DMS79 (cell line): ENCODE results near the gene CCDC88A.
"Not testable (repeated sequence)": the region's sequence is repeated elsewhere in the genome, so short reads cannot be mapped to it uniquely, and the experiment has no call there.

Experiments used
- DNase-seq: peaks from one replicate; lab custom pipeline; 2025; lab: John Stamatoyannopoulos, UW

Gene CCDC88A, protein sequence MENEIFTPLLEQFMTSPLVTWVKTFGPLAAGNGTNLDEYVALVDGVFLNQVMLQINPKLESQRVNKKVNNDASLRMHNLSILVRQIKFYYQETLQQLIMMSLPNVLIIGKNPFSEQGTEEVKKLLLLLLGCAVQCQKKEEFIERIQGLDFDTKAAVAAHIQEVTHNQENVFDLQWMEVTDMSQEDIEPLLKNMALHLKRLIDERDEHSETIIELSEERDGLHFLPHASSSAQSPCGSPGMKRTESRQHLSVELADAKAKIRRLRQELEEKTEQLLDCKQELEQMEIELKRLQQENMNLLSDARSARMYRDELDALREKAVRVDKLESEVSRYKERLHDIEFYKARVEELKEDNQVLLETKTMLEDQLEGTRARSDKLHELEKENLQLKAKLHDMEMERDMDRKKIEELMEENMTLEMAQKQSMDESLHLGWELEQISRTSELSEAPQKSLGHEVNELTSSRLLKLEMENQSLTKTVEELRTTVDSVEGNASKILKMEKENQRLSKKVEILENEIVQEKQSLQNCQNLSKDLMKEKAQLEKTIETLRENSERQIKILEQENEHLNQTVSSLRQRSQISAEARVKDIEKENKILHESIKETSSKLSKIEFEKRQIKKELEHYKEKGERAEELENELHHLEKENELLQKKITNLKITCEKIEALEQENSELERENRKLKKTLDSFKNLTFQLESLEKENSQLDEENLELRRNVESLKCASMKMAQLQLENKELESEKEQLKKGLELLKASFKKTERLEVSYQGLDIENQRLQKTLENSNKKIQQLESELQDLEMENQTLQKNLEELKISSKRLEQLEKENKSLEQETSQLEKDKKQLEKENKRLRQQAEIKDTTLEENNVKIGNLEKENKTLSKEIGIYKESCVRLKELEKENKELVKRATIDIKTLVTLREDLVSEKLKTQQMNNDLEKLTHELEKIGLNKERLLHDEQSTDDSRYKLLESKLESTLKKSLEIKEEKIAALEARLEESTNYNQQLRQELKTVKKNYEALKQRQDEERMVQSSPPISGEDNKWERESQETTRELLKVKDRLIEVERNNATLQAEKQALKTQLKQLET (N-terminal part only)

DNA sequence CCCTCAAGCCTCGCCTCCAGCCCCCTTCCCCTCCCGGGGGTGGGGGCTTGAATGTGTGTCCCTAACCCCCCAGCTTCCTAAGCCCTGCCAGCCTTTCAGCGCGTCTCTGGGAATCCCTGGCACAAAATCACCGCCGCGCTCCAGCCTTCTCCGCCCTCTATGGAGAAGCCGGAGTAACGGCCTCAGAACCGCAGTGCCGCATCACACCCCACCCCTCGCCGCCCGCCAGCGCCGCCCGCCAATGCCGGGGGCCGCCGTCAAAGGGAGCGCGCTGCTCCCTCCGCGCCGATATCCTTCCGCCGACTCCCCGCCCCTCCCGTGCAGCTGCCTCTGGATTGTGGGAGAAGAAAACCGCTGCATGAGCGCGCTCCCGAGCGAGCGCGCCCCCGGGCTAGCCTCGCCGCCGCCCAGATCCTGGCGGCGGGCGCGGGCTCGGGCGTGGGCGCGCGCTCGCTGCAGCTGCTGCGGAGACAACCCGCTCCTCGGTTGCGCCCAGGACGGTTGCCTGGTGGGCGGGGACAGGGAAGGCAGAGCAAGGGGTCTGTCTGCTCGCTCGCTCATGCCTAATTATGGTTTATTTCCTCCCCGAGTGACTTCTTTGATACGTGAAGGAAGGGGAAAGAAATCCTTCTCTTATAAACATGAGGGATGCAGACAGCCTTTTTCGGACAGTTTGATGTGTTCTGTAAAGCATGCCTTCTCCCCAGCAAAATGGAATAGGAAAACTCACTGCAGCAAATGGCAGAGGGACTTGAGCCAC is at the start of gene CCDC88A:
Gene CCDC88A, minus strand, starts transcription at position 178 of the 760 bp plus-strand sequence. CDS start 777 bp downstream, outside the sequence.
- DNase-seq, result peak; percentile 77

DNA sequence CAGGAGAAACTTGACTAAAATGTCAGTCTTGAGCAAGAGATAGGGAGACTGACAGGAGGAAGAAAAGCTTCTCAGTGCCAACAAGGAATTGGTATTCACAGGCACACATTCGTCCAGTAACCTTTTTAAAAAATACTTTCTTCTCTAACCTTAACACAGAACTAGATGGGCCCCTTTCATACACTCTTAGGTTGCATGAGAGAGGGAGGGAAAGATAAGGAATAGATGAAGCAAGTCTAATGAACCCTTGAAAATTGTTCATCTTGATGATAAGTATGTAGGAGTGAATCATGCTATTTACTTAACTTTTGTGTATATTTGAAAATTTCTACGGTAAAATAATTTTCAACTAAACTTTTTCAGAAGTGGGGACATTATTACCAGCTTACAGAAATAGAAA is 42.0 kb upstream of the CCDC88A start:
- no peak for DNase-seq

- no peak for DNase-seq
Measured at GRCh38 chr2:55460562-55460961, 40.9 kb upstream of the CCDC88A start.

- DNase-seq, result no peak
Measured at GRCh38 chr2:55459714-55460274, 40.1 kb upstream of the CCDC88A start.

DNA sequence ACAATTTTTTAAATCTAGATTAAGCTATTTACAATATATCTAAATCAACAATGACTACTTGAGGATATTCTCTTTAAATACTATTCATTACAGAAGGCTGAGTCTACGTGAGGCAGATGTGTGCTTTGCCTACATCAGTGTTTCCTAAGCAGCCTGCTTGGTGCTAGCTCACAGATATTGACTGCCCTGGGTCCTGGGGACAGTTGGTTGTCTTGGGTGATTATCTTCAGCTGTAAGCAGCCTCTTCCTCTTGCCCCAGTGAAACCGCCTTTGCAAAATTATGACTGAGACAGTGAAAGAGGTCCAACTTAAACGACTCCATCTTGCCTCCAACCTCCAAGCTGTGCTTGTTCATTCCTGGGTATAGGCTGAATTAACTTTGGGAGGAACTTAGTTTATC is 39.6 kb upstream of the CCDC88A start:
- DNase-seq, result no peak

GRCh38 chr2:55454121-55454520 is 34.5 kb upstream of the CCDC88A start:
- DNase-seq, result no peak

- DNase-seq, result no peak
Measured at GRCh38 chr2:55452879-55453278, 33.2 kb upstream of the CCDC88A start.

DNA sequence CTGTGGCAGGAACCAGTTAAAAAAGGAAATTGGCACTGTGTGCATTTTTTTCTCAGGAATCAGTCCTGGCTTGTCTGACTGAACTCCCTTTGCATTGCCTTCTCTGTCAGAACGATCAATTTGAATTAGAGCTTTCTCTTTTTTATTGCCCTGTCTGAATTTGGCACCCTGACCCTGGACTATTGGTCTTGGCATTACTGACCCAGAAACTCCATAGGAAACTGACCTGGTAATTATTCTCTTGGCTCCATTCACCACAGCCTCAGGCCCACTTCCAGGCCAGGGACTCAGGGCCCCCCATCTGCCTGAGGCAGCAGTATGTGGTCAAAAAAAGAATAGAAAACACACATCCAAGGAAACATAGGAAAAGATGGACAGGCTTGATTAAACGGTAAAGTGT is 32.0 kb upstream of the CCDC88A start:
- DNase-seq, result no peak

- DNase-seq, result not testable (repeated sequence)
Measured at GRCh38 chr2:55450014-55450413, 30.4 kb upstream of the CCDC88A start.

DNA sequence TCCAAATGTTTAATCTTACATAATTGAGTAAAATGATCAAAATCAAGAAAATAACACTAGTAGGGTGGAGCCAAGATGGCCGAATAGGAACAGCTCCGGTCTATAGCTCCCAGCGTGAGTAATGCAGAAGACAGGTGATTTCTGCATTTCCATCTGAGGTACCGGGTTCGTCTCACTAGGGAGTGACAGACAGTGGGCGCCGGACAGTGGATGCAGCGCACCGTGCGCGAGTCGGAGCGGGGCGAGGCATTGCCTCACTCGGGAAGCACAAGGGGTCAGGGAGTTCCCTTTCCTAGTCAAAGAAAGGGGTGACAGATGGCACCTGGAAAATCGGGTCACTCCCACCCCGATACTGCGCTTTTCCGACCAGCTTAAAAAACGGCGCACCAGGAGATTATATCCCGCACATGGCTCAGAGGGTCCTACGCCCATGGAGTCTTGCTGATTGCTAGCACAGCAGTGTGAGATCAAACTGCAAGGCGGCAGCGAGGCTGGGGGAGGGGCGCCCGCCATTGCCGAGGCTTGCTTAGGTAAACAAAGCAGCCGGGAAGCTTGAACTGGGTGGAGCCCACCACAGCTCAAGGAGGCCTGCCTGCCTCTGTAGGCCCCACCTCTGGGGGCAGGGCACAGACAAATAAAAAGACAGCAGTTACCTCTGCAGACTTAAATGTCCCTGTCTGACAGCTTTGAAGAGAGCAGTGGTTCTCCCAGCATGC is 22.5 kb upstream of the CCDC88A start:
- not testable (repeated sequence) for DNase-seq

DNA sequence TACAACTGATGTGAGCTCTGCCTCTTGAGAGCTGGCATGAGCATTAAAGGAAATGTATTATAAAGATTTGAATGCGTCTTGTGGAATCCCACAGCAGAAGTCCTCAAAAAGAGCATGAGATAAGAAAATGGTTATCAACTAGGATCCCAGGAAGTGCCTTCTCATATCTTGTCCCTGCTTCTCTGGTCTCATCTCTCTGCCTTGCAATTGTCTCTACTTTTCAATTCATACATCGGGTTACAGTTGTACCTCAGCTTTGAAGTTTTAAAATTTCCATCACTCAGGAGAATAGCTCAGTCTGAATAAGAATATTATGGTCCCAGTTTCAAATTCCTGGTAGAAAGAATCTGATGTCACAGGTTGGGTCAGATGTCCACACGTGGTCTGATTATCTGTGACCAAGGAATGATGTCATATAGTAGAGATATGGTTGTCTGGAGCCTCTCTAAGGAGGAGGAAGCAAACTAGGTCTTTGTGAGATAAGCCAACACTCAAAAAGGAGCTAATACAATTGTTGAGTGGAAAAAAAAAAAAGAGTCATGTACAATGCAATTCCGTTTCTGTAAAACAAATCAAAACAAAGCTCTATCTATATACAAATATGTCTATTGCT is 21.7 kb upstream of the CCDC88A start:
- no peak for DNase-seq

DNA sequence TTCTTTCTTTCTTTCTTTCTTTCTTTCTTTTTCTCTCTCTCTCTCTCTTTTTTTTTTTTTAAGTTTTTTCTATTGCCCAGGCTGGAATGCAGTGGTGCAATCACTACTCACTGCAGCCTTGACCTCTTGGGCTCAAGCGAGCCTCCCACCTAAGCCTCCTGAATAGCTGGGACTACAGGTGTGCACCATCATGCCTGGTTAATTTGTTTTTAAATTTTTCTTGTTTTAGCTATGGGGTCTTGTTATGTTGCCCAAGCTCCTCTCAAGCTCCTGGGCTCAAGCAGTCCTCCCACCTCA is 19.4 kb upstream of the CCDC88A start:
- no peak for DNase-seq

DNA sequence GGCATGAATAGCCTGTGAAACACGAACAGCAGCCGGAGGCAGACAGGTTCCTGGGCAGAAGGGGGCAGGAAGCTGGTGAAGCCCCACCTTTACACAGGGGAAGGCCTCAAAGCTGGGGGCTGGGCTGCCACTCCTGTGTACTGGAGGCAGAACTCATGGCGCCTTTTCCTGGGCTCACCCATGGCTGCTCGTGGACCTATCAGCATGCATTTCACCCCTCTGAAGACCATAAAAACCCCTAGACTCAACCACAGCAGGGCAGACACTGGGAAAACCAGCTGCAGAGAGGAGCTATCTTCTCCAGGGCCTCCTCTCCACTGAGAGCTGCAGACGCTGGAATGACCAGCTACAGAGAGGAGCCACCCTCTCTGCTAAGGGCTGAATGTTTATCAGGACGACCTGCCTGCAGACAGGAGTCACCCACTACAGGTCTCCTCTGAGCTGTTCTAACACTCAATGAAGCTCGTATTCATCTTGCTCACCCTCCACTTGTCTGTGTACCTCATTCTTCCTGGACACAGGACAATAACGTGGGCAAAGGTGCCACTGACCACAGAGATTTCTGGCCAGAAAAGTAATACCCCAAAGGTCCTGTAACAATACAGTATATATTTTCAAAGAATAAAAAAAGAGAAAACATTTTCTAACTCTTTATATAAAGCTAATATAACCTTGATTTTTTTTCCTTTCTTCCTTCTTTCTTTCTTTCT is 18.9 kb upstream of the CCDC88A start:
- no peak for DNase-seq

GRCh38 chr2:55437515-55438390 is 18.1 kb upstream of the CCDC88A start:
- no peak for DNase-seq

DNA sequence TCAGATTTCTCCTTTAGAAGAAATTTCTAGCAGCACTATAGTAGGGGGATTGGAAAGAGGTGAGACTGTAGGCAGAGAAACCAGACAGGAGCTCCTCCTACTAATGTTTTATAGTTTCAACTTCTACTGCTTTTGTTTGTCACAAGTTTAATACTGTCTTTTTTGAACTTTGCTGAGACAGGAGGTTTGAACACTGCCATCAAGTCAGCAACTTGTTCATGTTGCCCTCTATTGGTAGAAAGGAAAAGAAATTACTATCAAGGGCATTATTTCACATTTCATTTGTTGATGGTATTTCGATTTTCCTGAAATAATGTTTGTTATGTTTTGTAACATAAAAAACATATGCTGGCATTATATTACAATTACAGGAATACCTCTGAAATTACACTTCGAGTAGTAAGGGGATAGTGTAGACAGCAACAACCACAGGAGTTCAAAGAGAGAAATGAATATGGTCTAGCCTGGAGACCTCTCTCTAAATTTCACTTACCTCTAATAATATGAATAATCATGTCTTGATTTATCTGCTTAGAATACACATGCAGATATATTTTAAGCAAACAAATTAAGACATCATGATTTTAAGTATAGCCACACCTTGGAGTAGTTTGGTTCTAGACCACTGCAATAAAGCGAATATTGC is 12.4 kb upstream of the CCDC88A start:
- DNase-seq, result no peak

DNA sequence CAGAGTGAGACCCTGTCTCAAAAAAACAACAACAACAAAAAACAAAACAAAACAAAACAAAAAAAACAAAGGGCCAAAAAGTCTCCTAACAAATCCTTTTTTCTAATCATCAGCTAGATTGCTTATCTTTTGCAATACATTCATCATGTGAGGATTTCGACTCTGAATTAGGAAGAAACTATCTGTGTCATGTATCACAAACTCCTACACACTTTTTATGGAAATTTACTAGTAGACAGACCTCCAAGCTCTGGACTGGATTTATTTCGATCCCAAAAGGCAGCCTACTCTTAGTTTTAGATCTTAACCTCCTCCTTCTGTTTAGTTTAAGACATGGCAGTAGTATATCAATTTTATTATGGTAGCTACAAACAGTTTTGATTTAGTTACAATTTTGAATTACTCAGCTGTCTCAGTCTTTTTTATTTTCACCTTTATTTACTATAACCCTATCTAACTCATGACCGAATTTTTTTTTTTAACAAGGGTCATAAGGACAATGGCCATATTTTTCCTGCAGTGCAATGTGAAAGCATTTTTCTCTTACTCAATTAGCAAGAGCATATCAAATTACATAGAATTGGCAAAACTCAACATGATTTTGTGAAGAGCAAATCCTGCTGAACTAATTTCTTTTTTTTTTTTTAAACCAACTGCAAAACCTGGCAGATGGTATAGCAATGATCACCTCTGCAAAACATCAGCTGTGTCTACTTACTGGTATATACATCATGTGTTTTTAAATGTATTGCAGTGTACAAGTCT is 10.7 kb upstream of the CCDC88A start:
- DNase-seq, result no peak

GRCh38 chr2:55428258-55428657 is 8.6 kb upstream of the CCDC88A start:
- DNase-seq, result no peak

- no peak for DNase-seq
Measured at GRCh38 chr2:55425431-55425831, 5.8 kb upstream of the CCDC88A start.
